GM19395 (cell line): ENCODE results near the gene RPL23.

Experiments used
- ATAC-seq: cut with Tn5 transposase; IDR thresholded peaks from one replicate; pipeline ENCODE4 v1.9.1; 2021; ENCODE audit warnings: mild to moderate bottlenecking, moderate library complexity; ENCODE audit not compliant: unreplicated experiment

Gene RPL23

DNA sequence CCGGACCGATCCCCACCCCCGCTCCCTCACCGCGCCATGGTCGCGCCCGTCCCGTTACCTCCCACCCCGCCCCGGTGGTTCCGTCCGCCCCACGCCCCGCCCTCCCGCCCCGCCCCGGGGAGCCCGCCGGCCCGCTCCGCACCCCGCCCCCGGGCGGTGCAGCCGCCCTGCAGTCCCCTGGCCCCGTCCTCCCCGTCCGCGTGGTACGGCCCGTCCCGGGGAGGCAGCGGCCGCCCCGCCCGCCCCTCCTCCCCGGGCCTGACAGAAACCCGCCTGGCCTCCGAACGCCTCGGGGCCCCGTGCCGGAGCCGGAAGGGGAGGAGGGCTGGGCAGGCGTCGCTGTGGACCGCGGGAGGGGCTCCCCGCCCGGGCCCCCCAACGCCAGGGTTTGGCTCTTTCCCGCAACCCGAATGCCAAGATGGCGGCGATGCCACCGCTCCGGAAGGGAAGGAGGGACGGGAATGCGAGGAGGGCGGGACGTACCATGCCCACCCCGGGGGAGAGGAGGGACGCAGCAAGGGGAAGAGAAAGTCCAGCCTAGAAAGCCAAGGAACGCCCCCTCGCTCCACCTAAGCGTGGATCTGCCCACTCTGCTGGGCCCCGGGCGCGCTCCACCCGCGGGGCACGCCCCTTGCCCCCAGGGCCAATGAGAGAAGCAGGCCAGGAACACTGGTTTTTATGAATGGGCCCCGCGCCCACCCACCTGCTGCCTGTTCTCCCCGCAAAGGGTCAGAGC, 53.9 kb downstream of the RPL23 start, which contains the start of gene PIP4K2B:
TSS of gene PIP4K2B (minus strand) at position 56 of the 736 bp plus-strand sequence. CDS start 132 bp downstream, outside the sequence.
- ATAC-seq = peak; percentile 83

DNA sequence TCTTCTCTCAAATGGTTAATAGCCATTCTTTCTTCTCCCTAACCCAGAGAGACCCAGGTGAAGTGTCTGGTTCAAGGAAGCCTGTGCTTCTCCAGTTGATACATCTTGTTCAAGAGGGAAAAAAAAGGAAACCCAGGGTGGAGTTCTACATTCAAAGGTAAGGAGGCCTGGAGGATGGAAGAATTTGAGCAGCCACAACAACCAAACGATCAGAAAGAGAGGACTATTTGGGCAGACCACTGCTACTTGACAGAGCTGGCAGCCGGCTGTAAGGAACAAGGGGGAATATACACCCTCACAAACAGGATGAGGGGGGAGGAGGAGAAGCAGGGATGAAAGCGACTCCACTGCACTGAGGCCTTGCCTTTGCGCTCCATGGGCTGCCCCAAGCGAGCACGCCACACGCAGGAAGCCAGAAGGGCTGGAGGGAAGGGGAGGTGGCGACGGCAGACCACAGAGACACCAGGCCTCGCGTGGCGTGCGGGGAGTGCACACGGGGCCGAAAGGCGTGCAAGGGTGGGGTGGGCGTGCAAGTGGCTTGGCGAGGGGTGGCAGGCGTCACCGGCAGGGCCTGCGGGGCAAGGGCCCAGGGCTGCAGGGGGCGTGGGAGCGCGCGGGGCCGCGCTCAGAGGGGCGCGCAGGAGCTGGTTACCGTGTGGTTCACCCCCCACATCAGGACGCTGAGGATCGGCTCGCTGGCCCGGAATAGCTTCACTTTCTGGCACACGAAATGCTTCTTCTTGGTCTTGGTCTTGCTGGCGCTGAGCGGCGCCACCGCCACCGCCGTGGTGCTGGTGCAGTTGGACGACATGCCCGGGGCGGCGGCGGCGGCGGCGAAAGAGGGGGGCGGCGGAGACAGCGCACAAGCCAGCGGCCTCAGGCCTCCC, 54.7 kb downstream of the RPL23 start:
- peak; percentile 32 for ATAC-seq
